AG10803 (cell line): ENCODE data around the gene CTNND2.

Experiments
- DNase-seq: peaks from one replicate; pipeline ENCODE4 v3.0.0; 2010; ENCODE audit warnings: low read depth
- H3K4me3 ChIP-seq: 2 replicates; pipeline ENCODE4 v1.5.1; 2011; ENCODE audit warnings: mild to moderate bottlenecking, low read length, control low read depth
- TF ChIP-seq, protein P1 (sequence below): conservative IDR thresholded peaks from 2 replicates; pipeline ENCODE4 v1.5.1; 2011; ENCODE audit warnings: mild to moderate bottlenecking, low read length, control low read depth, inconsistent platforms

CTNND2 gene

DNA sequence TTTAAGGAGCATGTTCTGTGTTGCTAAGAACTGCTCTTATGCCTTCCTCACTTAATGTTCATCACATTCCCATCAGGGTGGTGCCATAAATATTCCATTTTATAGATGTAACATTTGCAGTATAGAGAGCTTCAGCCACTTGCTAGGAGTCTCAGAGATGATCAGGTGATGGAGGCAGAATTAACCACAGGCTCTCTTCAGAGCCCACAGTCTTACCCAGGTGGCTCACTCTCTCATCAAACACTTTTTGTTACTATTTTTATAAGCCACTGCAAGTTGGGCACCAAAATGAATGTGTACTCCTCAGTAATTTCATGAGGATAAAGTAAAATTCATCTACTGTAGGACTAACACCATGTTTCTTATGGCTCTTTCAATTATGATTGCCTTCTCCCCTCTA, 651.7 kb downstream of the CTNND2 start:
- TF ChIP-seq, protein P1, sequence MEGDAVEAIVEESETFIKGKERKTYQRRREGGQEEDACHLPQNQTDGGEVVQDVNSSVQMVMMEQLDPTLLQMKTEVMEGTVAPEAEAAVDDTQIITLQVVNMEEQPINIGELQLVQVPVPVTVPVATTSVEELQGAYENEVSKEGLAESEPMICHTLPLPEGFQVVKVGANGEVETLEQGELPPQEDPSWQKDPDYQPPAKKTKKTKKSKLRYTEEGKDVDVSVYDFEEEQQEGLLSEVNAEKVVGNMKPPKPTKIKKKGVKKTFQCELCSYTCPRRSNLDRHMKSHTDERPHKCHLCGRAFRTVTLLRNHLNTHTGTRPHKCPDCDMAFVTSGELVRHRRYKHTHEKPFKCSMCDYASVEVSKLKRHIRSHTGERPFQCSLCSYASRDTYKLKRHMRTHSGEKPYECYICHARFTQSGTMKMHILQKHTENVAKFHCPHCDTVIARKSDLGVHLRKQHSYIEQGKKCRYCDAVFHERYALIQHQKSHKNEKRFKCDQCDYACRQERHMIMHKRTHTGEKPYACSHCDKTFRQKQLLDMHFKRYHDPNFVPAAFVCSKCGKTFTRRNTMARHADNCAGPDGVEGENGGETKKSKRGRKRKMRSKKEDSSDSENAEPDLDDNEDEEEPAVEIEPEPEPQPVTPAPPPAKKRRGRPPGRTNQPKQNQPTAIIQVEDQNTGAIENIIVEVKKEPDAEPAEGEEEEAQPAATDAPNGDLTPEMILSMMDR: no peak
- no peak for DNase-seq
- H3K4me3 ChIP-seq: no peak overlapping the region

DNA sequence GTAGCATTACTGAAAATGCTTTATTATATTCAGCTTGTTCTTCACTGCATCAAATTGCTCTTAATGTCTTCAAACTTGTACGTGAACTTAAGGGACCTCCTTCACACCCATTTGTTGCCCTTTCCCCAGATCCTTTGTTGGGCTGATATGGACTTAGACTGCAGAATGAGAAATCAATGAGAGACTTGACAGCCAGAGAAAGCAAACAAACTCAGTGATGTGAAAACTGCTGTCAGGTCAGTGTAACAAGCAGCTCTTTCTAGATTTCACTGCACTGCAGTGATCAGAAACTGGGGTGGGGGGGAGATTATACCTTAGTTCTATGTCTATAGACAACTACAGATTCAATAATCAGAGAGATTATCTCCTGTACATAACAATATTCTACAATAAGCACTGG, 652.2 kb downstream of the CTNND2 start:
- TF ChIP-seq, protein P1: no peak
- no peak overlapping the region for H3K4me3 ChIP-seq
- DNase-seq: no peak

DNA sequence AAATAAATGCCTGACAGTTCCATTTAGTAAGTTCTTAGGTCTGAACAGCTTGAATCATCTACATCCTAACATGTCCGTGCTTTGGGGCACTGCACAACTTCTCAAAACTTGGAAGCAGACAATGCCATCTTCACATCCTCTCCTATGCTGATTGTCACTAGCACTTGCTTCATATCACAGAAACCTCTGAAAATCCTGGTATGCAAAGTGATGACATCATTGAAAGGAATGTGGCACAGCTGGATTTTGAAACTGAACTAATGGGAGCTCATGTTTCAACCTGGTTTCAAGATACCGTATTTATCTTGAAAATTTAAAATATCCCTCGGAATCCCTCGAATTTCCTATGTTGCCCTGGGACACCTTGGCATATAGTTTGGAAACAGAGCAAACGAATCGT, 653.0 kb downstream of the CTNND2 start:
- no peak overlapping the region for H3K4me3 ChIP-seq
- peak; percentile 1 for DNase-seq
- TF ChIP-seq, protein P1: no peak

DNA sequence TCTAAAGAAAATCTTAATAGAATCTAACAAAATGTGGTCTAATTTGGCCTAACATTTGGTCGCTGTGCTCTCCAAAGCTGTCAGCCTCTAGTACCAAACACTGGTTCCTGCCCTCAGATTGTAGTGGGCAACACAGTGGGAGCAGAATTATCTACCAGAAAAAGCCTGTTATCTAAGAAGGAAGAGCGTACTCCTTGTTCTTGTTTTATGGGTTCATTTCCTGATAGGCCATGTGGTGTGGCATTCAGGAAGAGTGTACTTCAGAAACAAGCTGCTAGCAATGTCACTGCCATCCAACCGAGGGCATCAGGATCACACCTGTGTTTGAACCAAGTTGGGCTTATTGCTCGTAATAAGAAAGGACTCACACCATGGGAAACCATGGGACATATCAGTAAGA, 655.3 kb downstream of the CTNND2 start:
- TF ChIP-seq, protein P1: no peak
- no peak for DNase-seq
- H3K4me3 ChIP-seq: no peak overlapping the region

DNA sequence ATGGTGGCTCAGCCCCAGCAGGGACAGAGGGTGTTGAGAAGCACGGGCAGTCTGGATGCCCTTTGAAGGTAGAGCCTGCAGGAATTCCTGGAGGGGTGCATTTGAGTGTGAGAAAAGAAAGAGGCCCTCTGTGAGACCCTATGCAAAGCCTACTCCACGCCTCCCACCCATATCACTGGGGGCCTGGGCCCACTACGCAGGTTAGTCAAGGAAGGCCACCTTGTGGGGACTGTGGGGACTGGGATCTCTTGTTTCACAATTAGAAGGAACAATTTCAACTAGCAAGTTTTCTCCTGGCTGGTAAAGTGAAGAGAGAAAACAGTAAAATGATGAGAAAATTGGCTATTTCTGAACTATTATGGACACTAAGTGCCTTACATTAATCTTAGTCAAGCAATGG, 657.0 kb downstream of the CTNND2 start:
- DNase-seq: no peak
- TF ChIP-seq, protein P1: no peak
- no peak overlapping the region for H3K4me3 ChIP-seq

DNA sequence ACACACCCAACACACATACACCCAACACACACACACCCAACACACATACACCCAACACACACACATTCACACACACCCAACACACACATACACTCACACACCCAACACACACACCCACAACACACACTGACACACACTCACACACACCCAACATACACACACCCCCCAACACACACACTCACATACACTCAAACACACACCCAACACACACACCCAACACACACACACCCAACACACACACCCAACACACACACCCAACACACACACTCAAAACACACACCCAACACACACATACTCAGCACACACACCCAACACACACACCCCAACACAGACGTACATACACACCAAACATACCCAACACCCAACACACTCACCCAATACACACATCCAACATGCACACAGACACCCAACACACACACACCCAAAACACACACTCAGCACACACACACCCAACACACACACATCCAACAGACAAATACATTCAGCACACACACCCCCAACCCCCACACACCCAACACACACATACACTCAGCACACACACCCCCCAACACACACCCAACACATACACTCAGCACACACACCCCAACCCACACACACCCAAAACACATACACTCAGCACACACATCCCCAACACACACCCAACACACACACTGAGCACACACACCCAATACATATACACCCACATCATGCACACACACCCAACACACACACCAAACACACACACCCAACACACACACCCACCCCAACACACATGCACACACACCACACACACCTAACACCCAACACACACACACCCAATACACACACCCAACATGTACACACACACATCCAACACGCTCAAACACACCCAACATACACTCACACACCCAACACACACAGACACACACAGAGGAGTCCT, 663.7 kb downstream of the CTNND2 start:
- DNase-seq: no peak
- TF ChIP-seq, protein P1: no peak

More for the DNA sequence above, 663.7 kb downstream of the CTNND2 start:
- no peak overlapping the region for H3K4me3 ChIP-seq
